Measurements from ENCODE around the gene FTO. TPM values are rescaled to one million over a fixed set of nuclear protein-coding genes. Genes with fewer than 3 reads are reported as not detected.

The FTO gene
- total and polyA plus RNA-seq, 2 of the 13 experiments (the other 11 are each of a cell fraction or from before 2014, with no cell fraction given), result 41.6 to 55.8 TPM

DNA sequence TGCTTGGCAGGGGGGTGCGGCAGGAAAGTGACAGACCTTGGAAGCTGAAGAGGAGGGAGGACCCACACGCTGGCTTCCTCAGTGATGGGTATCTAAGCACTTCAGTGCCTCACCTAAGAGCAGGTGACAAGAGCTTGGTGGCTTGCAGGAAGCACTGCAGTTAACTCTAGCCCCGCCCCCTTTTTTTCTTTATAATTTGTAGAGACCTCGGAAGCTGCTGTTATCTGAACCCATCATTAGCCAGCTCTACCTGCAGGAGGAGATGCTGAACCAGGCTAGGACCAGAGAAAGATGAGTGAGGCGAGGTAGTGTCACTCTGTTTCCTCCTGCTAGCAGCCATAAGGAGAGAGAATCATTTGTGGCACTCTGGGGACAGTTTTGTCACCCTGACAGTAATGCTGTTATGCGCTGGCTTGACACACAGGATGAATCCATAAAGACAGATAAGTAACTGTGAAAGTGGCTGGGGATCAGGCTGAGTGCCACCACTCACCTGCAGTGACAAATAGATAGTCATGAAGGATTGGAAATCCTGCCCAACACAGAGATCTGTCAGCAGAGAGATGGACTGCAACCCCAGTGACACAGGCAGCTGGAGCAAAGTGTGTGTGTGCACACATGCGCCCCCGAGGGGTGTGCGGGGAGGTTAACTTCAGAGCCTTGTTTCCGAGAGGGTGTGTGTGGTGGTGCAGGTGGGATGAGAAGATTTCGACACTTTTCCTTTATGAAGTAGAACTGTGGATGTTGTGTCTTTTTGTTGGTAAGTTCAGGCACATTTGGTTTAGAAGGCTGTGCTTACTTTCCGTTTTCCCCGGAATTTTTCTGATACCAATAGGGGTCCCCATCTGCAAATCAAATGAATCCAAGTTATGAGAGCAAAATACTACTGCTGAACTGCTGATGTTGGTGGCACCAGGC is 358.7 kb downstream of the FTO start (continued):
- TF ChIP-seq SNRNP70 (IDR thresholded peaks at IDR 0.05; ENCODE audit: low read depth, low read length) (no peak), SALL1 (CRISPR knock-in tag; IDR thresholded peaks at IDR 0.05) (peak; percentile 42; the same call in 1 of the 2 replicates), ZNF317 (CRISPR knock-in tag; IDR thresholded peaks at IDR 0.05) (0 out of 2 replicates have a peak, but pooled peaks have one; percentile 5), WIZ (CRISPR knock-in tag; IDR thresholded peaks at IDR 0.05) (no peak), POLR2G (IDR thresholded peaks at IDR 0.05; ENCODE audit: low read depth, low read length) (no peak), HIVEP1 (CRISPR knock-in tag; IDR thresholded peaks at IDR 0.05) (no peak), RFX5 (IDR thresholded peaks at IDR 0.05; ENCODE audit: low read depth, low read length) (no peak), GFI1 (CRISPR knock-in tag; IDR thresholded peaks at IDR 0.05; ENCODE audit: borderline replicate concordance) (no peak), ZBTB7B (CRISPR knock-in tag; IDR thresholded peaks at IDR 0.05) (peak; percentile 25; the same call in 1 of the 2 replicates), ZNF329 (CRISPR knock-in tag; IDR thresholded peaks at IDR 0.05; ENCODE audit: low read depth) (no peak), ZC3H13 (CRISPR knock-in tag; IDR thresholded peaks at IDR 0.05) (0 out of 2 replicates have a peak, but pooled peaks have one; percentile 32), RELA (CRISPR knock-in tag; IDR thresholded peaks at IDR 0.05) (no peak), JUN (CRISPR knock-in tag; IDR thresholded peaks at IDR 0.05) (no peak), ZNF703 (CRISPR knock-in tag; IDR thresholded peaks at IDR 0.05; ENCODE audit: borderline replicate concordance) (no peak), SMYD3 (CRISPR knock-in tag; IDR thresholded peaks at IDR 0.05) (no peak), SALL2 (CRISPR knock-in tag; IDR thresholded peaks at IDR 0.05) (no peak), PHF5A (CRISPR knock-in tag; IDR thresholded peaks at IDR 0.05; ENCODE audit: low read depth, unreplicated experiment) (no peak), ZNF782 (CRISPR knock-in tag; IDR thresholded peaks at IDR 0.05; ENCODE audit: borderline replicate concordance) (no peak), SPEN (CRISPR knock-in tag; IDR thresholded peaks at IDR 0.05; ENCODE audit: low read depth) (no peak), HCFC1 (IDR thresholded peaks at IDR 0.05; ENCODE audit: low read depth, low read length) (no peak), TMF1 (CRISPR knock-in tag; IDR thresholded peaks at IDR 0.05; ENCODE audit: low read depth) (no peak), ATF7 (IDR thresholded peaks at IDR 0.05) (no peak), ATF7 (CRISPR knock-in tag; IDR thresholded peaks at IDR 0.05) (no peak), RAD21 (CRISPR knock-in tag; IDR thresholded peaks at IDR 0.05) (peak; percentile 26; the same call in 1 of the 2 replicates), NR1H2 (CRISPR knock-in tag; IDR thresholded peaks at IDR 0.05; ENCODE audit: borderline replicate concordance, low read depth) (no peak), ZKSCAN5 (CRISPR knock-in tag; IDR thresholded peaks at IDR 0.05) (no peak)
- TF ChIP-seq, protein P1, sequence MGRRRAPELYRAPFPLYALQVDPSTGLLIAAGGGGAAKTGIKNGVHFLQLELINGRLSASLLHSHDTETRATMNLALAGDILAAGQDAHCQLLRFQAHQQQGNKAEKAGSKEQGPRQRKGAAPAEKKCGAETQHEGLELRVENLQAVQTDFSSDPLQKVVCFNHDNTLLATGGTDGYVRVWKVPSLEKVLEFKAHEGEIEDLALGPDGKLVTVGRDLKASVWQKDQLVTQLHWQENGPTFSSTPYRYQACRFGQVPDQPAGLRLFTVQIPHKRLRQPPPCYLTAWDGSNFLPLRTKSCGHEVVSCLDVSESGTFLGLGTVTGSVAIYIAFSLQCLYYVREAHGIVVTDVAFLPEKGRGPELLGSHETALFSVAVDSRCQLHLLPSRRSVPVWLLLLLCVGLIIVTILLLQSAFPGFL (CRISPR knock-in tag; IDR thresholded peaks at IDR 0.05), result no peak
- TF ChIP-seq, protein P2, sequence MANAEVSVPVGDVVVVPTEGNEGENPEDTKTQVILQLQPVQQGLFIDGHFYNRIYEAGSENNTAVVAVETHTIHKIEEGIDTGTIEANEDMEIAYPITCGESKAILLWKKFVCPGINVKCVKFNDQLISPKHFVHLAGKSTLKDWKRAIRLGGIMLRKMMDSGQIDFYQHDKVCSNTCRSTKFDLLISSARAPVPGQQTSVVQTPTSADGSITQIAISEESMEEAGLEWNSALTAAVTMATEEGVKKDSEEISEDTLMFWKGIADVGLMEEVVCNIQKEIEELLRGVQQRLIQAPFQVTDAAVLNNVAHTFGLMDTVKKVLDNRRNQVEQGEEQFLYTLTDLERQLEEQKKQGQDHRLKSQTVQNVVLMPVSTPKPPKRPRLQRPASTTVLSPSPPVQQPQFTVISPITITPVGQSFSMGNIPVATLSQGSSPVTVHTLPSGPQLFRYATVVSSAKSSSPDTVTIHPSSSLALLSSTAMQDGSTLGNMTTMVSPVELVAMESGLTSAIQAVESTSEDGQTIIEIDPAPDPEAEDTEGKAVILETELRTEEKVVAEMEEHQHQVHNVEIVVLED (CRISPR knock-in tag; IDR thresholded peaks at IDR 0.05; ENCODE audit: borderline replicate concordance), result no peak
- TF ChIP-seq, protein P3, sequence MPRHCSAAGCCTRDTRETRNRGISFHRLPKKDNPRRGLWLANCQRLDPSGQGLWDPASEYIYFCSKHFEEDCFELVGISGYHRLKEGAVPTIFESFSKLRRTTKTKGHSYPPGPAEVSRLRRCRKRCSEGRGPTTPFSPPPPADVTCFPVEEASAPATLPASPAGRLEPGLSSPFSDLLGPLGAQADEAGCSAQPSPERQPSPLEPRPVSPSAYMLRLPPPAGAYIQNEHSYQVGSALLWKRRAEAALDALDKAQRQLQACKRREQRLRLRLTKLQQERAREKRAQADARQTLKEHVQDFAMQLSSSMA (CRISPR knock-in tag; IDR thresholded peaks at IDR 0.05), result no peak
